H1 (cell line): Measurements from ENCODE around the gene PTMA. TPM values are rescaled to one million over a fixed set of nuclear protein-coding genes. Genes with fewer than 3 reads are reported as not detected.

ENCODE experiments used
- E2F6 ChIP-seq: IDR thresholded peaks from 2 replicates; pipeline ENCODE4 v1.6.1; 2012; ENCODE audit warnings: inconsistent platforms
- EZH2 ChIP-seq: fragments of 200-600 bp; sonication (generic); IDR thresholded peaks from 2 replicates; pipeline ENCODE4 v1.7.1; 2012; ENCODE audit warnings: low read depth, mild to moderate bottlenecking, moderate library complexity, low read length, inconsistent platforms; ENCODE audit not compliant: severe bottlenecking
- KDM1A ChIP-seq: fragments of 200-600, 300-600 bp; sonication (generic); IDR thresholded peaks from 2 replicates; pipeline ENCODE4 v1.7.1; 2016; ENCODE audit warnings: mild to moderate bottlenecking, low read length, borderline replicate concordance
- PHF8 ChIP-seq: fragments of 200-600 bp; sonication (generic); conservative IDR thresholded peaks from 2 replicates; pipeline ENCODE4 v1.7.1; 2012; ENCODE audit warnings: low read depth, mild to moderate bottlenecking, inconsistent platforms, low read length, moderate library complexity
- RBBP5 ChIP-seq: IDR thresholded peaks from 2 replicates; pipeline ENCODE4 v1.7.1; 2012; ENCODE audit warnings: low read depth, mild to moderate bottlenecking, inconsistent platforms, low read length, moderate library complexity, borderline replicate concordance
- SAP30 ChIP-seq: fragments of 300-600 bp; sonication (generic); IDR thresholded peaks from 2 replicates; pipeline ENCODE4 v1.7.1; 2012; ENCODE audit warnings: low read length, moderate library complexity, mild to moderate bottlenecking, inconsistent platforms; ENCODE audit not compliant: insufficient read depth, insufficient replicate concordance
- TAF1 ChIP-seq: IDR thresholded peaks from 2 replicates; pipeline ENCODE4 v1.6.1; 2011; ENCODE audit warnings: mild to moderate bottlenecking, low read depth, low read length
- TCF12 ChIP-seq: IDR thresholded peaks from 2 replicates; pipeline ENCODE4 v1.6.1; 2011; ENCODE audit warnings: low read depth, mild to moderate bottlenecking, low read length
- TEAD4 ChIP-seq: IDR thresholded peaks from 2 replicates; pipeline ENCODE4 v1.6.1; 2012; ENCODE audit warnings: low read depth, low read length, inconsistent platforms, mixed read lengths
- polyA plus RNA-seq, 7 experiments: library from polyadenylated mRNA; depleted of rRNA in 3 of 7; stranded (reverse) in 5 of 7; unstranded in 2 of 7; fragments of >200 nt in 5 of 7; fragments of 200-250 nt in 2 of 7; gene quantifications; 1 replicate in 5 of 7; 2 replicates in 1 of 7; 4 replicates in 1 of 7; pipeline versions ENCODE4 v1.2.1 to v1.2.3, GENCODE V29; 2011 to 2013; ENCODE audit warnings: missing spikeins in 2 of 7, mixed read lengths in 2 of 7
- total RNA-seq: library from RNA; stranded (reverse); fragmentation: NEBNext Ultra II Directional; extraction: Animal tissue kit (Norgen Biotek cat#: 25700); gene quantifications from 2 replicates; pipeline ENCODE4 v1.2.1, GENCODE V29; 2021

Gene PTMA
- total and polyA plus RNA-seq, 2 of the 8 experiments (the other 6 are each of a cell fraction or from before 2014, with no cell fraction given): 683 to 2,680 TPM

DNA sequence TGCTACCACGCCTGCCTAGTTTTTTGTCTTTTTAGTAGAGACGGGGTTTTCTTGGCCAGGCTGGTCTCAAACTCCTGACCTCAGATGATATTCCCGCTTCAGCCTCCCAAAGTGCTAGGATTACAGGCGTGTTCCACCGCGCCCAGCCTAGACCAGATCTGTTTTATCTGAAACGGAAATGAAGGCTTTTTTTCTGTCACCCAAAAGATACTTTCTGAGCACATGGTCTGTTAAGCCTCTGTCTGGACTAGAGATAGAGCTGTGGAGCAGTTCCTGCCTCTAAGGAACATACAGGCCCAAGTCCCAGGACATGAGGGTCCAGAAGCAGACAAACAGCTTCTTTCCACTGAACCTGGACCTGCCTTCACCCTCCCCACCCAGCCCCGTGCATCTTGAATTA, 43.6 kb upstream of the PTMA start (continued):
- TF ChIP-seq SAP30: no peak
- no peak for TF ChIP-seq TCF12
- TF ChIP-seq TAF1: no peak
- no peak for TF ChIP-seq RBBP5
- no peak for TF ChIP-seq KDM1A
- TF ChIP-seq TEAD4: no peak
- no peak for TF ChIP-seq EZH2
- no peak for TF ChIP-seq PHF8
- TF ChIP-seq E2F6: no peak
